Testis (tissue), 2 donors: ENCODE measurements around the gene C3AR1.

Source experiments
- CTCF ChIP-seq, 3 experiments: fragments of 450-650 bp in 2 of 3; fragments of 200-600 bp in 1 of 3; sonication (generic) in 1 of 3; IDR thresholded peaks; one replicate each; pipeline ENCODE4 v1.5.1; 2016 to 2019; ENCODE audit warnings: antibody characterized with exemption in 3 of 3, mild to moderate bottlenecking in 2 of 3, moderate library complexity in 1 of 3
- POLR2A ChIP-seq: fragments of 450-650 bp; IDR thresholded peaks from one replicate; pipeline ENCODE4 v1.6.1; 2017; ENCODE audit warnings: antibody characterized with exemption, mild to moderate bottlenecking, moderate library complexity

DNA sequence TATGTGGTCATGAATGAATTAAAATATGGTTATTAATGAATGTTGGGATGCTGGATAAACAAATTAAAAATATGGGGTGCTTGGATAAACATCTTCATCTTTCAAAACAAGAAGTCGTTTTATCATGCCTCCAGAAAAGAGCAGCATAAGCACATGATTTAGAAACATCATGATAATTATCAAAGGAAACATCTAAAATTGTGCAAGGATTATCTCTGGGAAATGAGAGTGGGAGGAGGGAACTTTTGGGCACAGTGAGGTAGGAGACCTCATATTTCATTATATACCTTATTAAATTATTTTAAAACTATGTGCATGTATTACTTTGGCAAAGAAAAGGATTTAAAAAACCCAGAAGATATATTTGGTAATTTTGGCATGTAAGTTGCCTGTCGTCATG, 8.9 kb downstream of the C3AR1 start:
- no peak for TF ChIP-seq CTCF (IDR thresholded peaks at IDR 0.05)
- no peak for TF ChIP-seq POLR2A
